ENCODE results near the gene SECISBP2.
"Not testable (repeated sequence)": the region's sequence is repeated elsewhere in the genome, so short reads cannot be mapped to it uniquely, and the experiment has no call there.

SECISBP2 gene

GRCh38 chr9:89318123-89319014 is at the start of gene SECISBP2:
Gene SECISBP2 (plus strand): TSS chr9:89318500. CDS start chr9:89318577, 77 bp downstream.
- peak; percentile 94 for DNase-seq

- DNase-seq = no peak
These were observed 44.6 kb upstream of the SECISBP2 start for GRCh38 chr9:89273528-89274279.

- no peak for DNase-seq
These were observed 43.5 kb upstream of the SECISBP2 start for GRCh38 chr9:89274838-89275237.

GRCh38 chr9:89276040-89276439 is 42.3 kb upstream of the SECISBP2 start:
- not testable (repeated sequence) for DNase-seq

GRCh38 chr9:89277043-89277442 is 41.3 kb upstream of the SECISBP2 start:
- no peak for DNase-seq

GRCh38 chr9:89277454-89277853 is 40.8 kb upstream of the SECISBP2 start:
- DNase-seq = peak; percentile 1

- DNase-seq = no peak
These were observed 39.7 kb upstream of the SECISBP2 start for GRCh38 chr9:89278551-89278950.

- peak; percentile 46 for DNase-seq
These were observed 39.1 kb upstream of the SECISBP2 start for GRCh38 chr9:89278997-89279739.

- no peak for DNase-seq
These were observed 37.2 kb upstream of the SECISBP2 start for GRCh38 chr9:89281106-89281505.

GRCh38 chr9:89282248-89282968 is 35.9 kb upstream of the SECISBP2 start:
- DNase-seq = not testable (repeated sequence)

GRCh38 chr9:89284076-89284475 is 34.2 kb upstream of the SECISBP2 start:
- no peak for DNase-seq

- DNase-seq = no peak
These were observed 26.6 kb upstream of the SECISBP2 start for GRCh38 chr9:89291741-89292140.

- no peak for DNase-seq
These were observed 25.3 kb upstream of the SECISBP2 start for GRCh38 chr9:89293014-89293413.

GRCh38 chr9:89295400-89295799 is 22.9 kb upstream of the SECISBP2 start:
- no peak for DNase-seq

GRCh38 chr9:89301996-89302395 is 16.3 kb upstream of the SECISBP2 start:
- not testable (repeated sequence) for DNase-seq

- DNase-seq = no peak
These were observed 14.1 kb upstream of the SECISBP2 start for GRCh38 chr9:89304020-89304833.

GRCh38 chr9:89304834-89305188 is 13.5 kb upstream of the SECISBP2 start:
- DNase-seq = no peak

- no peak for DNase-seq
These were observed 12.4 kb upstream of the SECISBP2 start for GRCh38 chr9:89305868-89306267.

- no peak for DNase-seq
These were observed 9.1 kb upstream of the SECISBP2 start for GRCh38 chr9:89309166-89309565.

- DNase-seq = no peak
These were observed 8.5 kb upstream of the SECISBP2 start for GRCh38 chr9:89309608-89310474.
